HG02938 (cell line): ENCODE results near the gene MRPL43.
A peak's percentile ranks its signal among the peaks of the same experiment; 100 is the strongest.

Experiments
- ATAC-seq: cut with Tn5 transposase; IDR thresholded peaks from one replicate; pipeline ENCODE4 v1.9.1; 2021; ENCODE audit warnings: mild to moderate bottlenecking, moderate library complexity; ENCODE audit not compliant: unreplicated experiment

Gene MRPL43

DNA sequence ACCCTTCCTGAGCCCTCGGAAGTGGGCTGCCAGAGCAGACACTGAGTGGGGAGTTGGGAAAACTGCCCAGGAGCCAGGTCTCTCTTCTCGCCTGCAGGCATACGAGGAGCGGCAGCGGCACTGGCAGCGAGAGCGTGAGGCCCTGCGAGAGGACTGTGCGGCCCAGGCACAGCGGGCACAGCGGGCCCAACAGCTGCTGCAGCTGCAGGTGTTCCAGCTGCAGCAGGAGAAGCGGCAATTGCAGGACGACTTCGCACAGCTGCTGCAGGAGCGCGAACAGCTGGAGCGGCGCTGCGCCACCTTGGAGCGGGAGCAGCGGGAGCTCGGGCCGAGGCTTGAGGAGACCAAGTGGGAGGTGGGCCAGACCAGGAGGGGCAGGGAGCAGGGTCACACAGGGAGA is 18.1 kb upstream of the MRPL43 start:
- ATAC-seq, result no peak

GRCh38 chr10:101003639-101004206 is 16.4 kb upstream of the MRPL43 start:
- no peak for ATAC-seq

DNA sequence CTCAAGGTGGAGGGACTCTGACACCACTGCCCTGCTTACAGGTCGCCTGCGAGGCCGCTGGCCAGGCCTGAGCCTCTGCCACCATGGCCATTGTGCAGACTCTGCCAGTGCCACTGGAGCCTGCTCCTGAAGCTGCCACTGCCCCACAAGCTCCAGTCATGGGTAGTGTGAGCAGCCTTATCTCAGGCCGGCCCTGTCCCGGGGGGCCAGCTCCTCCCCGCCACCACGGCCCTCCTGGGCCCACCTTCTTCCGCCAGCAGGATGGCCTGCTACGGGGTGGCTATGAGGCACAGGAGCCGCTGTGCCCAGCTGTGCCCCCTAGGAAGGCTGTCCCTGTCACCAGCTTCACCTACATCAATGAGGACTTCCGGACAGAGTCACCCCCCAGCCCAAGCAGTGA is 15.2 kb upstream of the MRPL43 start:
- ATAC-seq, result no peak

- no peak for ATAC-seq
Observed at GRCh38 chr10:101001659-101002035, 14.3 kb upstream of the MRPL43 start.

DNA sequence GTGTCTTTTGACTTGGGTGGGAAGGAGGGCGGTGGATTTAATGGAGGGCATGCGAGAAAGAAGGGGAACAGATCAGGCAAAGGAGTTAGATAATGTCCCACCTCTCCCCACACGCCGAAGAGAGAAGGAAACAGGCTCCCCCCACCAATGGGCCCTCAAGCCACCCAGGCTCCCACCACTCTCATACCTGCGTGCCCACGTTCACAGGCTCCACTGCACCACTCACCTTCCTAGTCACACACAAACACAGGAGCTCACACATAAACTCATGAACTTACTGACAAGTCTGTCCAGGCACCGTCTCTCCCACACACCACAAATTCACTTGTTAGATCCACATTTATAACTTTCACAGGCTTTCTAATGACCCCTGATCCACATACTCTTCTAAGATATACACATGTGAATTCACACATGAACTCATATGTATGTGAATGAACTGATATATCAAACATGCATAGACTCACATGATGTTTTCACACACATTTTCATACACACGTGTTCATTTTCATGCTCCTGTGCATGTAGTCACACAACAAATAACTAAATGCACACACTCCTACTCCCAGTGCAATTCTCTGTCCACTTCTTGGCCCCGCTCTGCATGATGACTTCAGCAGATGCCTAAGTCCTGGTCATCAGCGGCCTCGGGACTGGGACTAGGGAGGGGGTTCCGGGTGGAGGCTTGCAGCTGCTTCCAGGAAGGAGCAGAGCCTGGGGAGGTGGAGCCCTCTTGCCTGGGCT is 13.8 kb upstream of the MRPL43 start:
- ATAC-seq, result no peak

GRCh38 chr10:101000127-101000914 is 13.0 kb upstream of the MRPL43 start:
- ATAC-seq, result no peak

DNA sequence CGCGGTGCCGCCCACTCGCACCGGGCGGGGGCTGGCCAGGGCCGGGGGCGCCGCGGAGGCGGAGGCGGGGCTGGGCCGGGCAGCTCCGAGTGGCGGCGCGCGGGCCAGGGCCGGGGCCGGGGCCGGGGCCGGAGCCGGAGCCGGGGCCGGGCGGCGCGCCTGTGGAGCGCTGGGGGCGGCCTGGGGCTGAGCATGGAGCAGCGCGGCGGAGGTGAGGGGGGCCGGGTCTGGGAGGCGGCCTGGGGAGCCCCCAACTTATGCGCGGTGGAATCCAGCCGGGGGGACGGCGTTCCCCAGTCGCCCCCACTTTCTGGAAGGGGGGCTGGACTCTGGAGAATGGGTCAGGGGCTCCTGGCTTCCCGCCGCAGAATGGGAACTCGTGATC is 12.4 kb upstream of the MRPL43 start, which contains the start of gene LZTS2:
LZTS2 (plus strand) TSS at position 67 of the 385 bp plus-strand sequence. CDS start 2,731 bp downstream, outside the sequence.
- no peak for ATAC-seq

DNA sequence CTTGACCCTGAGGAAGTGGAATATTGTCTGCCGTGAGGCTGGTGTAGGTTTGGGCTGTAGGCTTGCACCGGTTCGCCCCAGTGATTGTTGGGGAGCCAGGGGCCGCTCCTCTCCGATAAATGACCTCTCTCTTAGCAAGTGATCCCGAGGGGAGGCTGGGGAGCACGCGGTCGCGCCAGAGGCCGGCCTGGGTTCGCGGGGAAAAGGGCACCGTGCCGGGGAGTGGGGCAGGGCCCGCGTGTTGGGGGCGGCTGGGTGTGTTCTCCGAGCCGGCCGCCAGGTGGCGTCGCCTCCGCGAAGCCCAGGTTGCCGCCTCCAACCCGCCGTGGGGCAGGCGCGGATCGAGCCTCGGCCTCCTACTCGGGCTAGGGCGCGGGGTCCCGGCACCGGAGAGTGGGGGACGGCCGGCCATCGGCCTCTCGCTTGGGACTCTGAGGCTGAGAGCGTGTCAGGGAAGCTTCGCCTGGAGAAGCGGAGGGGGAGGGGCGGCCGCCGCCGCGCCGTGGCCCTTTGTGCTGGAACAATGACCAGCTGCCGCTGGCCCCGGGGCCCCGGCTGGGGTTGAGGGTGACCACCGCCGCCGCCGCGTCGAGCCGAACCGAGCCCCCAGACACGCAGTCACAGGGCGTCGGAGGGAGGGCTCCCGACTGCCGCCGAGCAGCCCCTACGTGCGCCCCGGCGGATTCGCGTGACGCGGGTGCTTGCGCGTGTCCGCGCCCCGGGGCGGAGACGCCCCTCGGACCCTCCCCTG is 11.9 kb upstream of the MRPL43 start:
- ATAC-seq, result peak; percentile 42

DNA sequence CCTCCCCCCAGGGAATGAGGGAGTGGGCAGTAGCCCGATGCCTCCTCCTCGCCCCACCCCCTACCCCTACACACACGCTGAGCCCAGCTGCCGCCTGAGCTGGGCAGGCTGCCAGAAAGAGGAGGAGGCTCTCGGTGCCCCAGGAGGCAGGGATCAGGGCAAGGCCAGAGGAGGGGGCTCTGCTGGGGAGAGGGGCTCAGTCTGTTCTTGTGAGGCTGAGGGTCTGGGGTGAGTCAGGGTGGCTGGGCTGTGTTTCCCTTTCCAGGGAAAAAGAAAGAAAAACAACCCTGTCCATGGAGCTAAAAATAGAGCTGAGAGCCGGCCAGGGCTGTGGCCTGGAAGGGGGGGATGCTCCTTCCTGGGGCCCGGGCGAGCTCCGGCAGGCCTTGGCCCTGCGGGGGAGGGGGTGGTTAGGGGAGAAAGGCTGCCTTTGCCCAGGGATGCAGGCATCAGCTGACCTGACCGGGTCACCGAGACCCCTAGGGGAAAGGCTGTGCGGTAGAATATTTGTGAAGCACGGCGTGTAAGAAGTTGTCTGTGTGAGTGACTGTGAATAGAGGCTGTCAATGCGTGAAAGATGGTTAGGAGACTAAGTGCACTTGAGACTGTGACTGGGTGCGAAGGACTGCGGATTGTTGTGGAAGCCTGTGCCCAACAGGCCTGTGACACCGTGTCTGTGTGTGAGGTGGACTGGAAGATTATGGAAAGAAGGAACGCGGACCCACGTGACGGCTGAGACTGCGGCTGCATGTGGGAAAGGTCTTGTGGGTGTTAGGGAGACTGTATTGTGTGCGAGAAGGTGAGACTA is 11.1 kb upstream of the MRPL43 start:
- peak; percentile 7 for ATAC-seq

DNA sequence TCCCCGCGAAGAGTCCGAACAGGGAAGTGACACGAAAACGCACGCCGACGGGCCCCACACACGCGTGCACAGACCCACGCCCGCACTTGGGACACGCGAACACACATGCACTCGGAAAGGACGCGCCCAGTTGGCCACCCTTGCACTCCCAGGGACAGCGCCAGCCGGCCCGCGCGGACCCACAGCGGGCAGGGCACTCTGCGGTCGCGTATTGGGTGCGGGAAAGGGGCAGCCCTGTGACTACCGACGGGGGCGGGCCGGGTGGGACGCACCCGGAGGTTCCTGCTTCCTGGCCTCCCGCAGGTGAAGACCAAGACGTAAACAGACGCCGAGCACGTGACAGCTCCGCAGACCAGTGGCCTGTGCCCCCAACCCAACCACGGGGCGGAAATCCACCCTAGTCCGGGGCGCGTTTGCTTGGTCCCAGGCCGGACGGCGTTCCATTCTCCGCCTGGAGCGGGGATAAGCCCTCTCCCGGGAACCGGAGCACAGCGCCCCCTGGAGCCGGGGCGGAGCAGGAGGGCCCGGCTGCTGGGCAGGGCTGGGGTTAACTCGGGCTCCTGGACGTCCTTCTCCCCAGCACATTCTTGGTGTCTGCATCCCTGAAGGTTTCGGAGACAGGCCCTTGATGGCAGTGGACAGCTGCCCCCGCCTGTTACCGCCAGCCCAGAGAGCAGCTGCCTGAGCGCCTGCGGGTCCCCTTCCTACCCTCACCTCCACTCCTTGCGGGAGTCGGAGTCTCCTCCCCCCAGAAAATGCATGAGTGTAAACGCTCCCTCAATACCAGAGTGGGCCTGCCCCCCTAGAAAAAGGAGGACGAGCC is 10.3 kb upstream of the MRPL43 start:
- no peak for ATAC-seq

DNA sequence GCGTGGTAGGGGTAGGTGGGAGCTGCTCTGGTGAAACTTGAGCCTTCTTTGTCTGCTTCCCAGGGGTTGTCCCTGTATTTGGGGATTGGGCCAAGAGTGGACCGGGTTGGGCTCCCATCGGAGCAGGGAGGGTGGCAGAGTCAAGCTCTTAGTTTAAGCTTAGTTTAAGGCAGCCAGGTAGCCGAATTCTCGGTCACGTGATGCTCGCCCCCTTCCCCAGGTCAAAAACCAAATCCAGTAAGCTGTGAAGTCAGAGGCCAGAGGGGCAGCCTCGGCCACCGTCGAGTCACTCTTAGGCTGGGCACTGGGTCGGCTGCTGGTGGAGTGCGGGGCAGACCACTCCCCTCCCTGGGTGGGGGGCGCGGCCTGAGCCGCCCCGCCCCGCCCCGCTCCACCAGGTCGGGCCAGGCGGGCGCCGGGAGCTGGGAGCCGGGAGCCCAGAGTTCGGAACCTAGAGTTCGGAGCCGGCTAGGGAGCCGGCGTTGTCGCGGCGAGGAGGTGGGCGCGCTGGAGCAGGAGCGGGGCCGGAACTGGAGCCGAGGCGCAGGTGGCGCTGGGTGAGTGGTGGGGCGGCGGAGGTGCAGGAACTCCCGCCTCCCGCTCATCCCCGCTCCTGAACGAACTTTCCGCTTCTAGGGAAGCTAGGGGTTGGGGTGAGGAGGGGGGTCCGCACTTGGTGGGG is 9.5 kb upstream of the MRPL43 start:
- ATAC-seq, result no peak

DNA sequence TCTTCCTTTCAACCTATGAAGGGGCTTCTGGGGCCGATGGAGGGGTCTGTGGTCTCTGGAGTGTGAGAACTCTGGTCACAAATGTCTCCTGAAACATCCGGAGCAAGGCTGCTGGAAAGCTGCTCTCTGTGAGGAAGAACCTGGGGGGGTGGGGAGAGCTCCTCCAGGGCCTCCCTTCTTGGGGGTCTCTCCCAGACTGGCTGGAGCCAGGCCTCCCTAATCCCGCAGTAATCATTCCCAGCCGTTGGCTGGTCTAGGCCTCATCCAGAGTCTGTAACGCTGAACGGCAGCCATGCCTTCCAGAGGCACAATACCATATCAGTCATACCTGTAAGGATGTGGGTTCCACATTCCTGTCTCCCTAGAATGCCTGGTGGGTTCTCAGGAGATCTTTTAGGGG is 7.9 kb upstream of the MRPL43 start:
- no peak for ATAC-seq

DNA sequence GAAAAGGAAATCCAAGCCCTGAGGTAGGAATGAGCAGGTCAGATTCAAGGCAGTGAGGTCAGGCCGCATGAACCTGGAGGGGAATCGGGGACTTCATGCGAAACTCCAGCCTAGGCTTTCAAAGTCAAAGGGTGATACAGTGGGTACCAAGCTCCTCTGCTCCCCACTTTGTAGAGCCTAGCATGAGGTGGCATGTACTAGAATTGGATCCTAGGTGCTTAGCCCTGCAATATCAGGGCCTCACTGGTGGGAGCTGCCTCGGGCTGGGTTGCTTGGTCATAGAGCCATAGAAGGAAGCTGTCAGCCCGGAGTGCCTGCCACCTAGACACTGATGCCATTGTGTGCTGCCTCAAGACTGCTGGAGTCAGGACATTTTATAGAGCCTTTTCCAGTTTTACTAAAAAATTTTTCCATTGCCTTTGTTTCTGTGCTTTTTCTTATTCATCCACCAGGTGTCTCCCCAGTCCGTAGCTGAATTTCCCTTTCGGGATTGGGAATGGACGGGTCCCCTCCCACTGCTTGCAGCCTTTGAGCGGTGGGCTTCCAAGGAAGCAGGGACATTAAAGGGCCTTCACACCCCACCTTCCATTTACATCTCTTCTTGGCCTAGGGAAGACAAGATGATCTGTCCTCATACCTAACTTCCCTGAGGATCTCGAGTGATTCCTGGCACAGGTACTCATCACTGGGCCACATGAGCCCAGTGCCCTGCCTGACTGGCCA is 6.8 kb upstream of the MRPL43 start:
- ATAC-seq, result no peak

- ATAC-seq, result no peak
Observed at GRCh38 chr10:100989088-100989487, 1.8 kb upstream of the MRPL43 start.

DNA sequence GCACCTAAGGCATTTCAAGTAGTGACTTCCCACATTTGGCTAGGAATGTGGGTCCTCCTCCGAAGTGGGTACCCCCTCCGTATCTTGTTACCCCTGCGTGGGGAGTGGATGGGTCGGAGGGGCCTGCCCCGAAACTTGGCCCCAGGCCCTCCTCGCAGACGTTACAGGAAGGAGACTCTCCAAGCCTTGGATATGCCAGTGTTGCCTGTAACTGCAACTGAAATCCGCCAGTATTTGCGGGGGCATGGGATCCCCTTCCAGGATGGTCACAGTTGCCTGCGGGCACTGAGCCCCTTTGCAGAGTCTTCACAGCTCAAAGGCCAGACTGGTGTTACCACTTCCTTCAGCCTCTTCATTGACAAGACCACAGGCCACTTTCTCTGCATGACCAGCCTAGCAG is 869 bp upstream of the MRPL43 start:
- no peak for ATAC-seq

GRCh38 chr10:100987685-100988049 is 370 bp upstream of the MRPL43 start:
- ATAC-seq, result no peak

GRCh38 chr10:100986623-100986951 is 710 bp downstream of the MRPL43 start:
- no peak for ATAC-seq

- ATAC-seq, result no peak
Observed at GRCh38 chr10:100985336-100985735, 2.0 kb downstream of the MRPL43 start.
